Rectal smooth muscle tissue (tissue), 1 donor: ENCODE measurements around the gene PURA.
"Not testable (repeated sequence)": the region's sequence is repeated elsewhere in the genome, so short reads cannot be mapped to it uniquely, and the experiment has no call there.

Source experiments
- H3K27ac ChIP-seq: one replicate; pipeline ENCODE4 v1.7.0; 2013; ENCODE audit warnings: low read depth, low read length, inconsistent platforms
- H3K27me3 ChIP-seq: one replicate; pipeline ENCODE4 v1.7.0; 2013; ENCODE audit warnings: low read length; ENCODE audit not compliant: control insufficient read depth, insufficient read depth
- H3K36me3 ChIP-seq: one replicate; pipeline ENCODE4 v1.7.0; 2013; ENCODE audit warnings: low read length; ENCODE audit not compliant: control insufficient read depth, insufficient read depth
- H3K4me1 ChIP-seq: one replicate; pipeline ENCODE4 v1.7.0; 2013; ENCODE audit warnings: low read length; ENCODE audit not compliant: control insufficient read depth, insufficient read depth
- H3K4me3 ChIP-seq: one replicate; pipeline ENCODE4 v1.7.0; 2013; ENCODE audit warnings: low read length
- H3K9ac ChIP-seq: one replicate; pipeline ENCODE4 v1.7.0; 2013; ENCODE audit warnings: low read length

PURA gene

GRCh38 chr5:140145818-140146522 is 32.1 kb downstream of the PURA start:
- Histone ChIP-seq H3K9ac (no peak overlapping the region), H3K4me3 (peak overlapping the region; percentile 51), H3K27me3 (peaks cover 2% of the 10 kb centered on the region)

GRCh38 chr5:140146523-140146842 is 32.6 kb downstream of the PURA start:
- no peak overlapping the region for H3K27ac ChIP-seq
- H3K36me3 ChIP-seq, result no peaks in the 10 kb centered on the region
- peaks cover 4% of the 10 kb centered on the region for H3K4me1 ChIP-seq
- H3K27me3 ChIP-seq, result peaks cover 2% of the 10 kb centered on the region
- H3K9ac ChIP-seq, result no peak overlapping the region
- peak overlapping the region; percentile 51 for H3K4me3 ChIP-seq

More at GRCh38 chr5:140145818-140146522, 32.1 kb downstream of the PURA start:
- Histone ChIP-seq H3K36me3 (no peaks in the 10 kb centered on the region), H3K4me1 (peaks cover 4% of the 10 kb centered on the region), H3K27ac (no peak overlapping the region)

- Histone ChIP-seq H3K4me1 (peaks cover 4% of the 10 kb centered on the region), H3K27me3 (peaks cover 2% of the 10 kb centered on the region), H3K36me3 (no peaks in the 10 kb centered on the region), H3K9ac (no peak overlapping the region), H3K4me3 (no peak overlapping the region), H3K27ac (no peak overlapping the region)
Observed at GRCh38 chr5:140147460-140147859, 33.6 kb downstream of the PURA start.

- Histone ChIP-seq H3K4me1 (peaks cover 4% of the 10 kb centered on the region), H3K4me3 (no peak overlapping the region), H3K27ac (no peak overlapping the region), H3K9ac (no peak overlapping the region), H3K27me3 (peaks cover 2% of the 10 kb centered on the region), H3K36me3 (no peaks in the 10 kb centered on the region)
Observed at GRCh38 chr5:140148508-140148907, 34.6 kb downstream of the PURA start.

GRCh38 chr5:140150201-140150600 is 36.3 kb downstream of the PURA start:
- Histone ChIP-seq H3K27me3 (peaks cover 2% of the 10 kb centered on the region), H3K9ac (no peak overlapping the region), H3K4me3 (no peak overlapping the region), H3K27ac (no peak overlapping the region), H3K36me3 (no peaks in the 10 kb centered on the region), H3K4me1 (peaks cover 4% of the 10 kb centered on the region)

GRCh38 chr5:140151144-140152021 is 37.5 kb downstream of the PURA start:
- Histone ChIP-seq H3K4me3 (no peak overlapping the region), H3K4me1 (no peaks in the 10 kb centered on the region), H3K9ac (no peak overlapping the region), H3K36me3 (no peaks in the 10 kb centered on the region), H3K27ac (no peak overlapping the region), H3K27me3 (no peaks in the 10 kb centered on the region)

- Histone ChIP-seq H3K27me3 (no peaks in the 10 kb centered on the region), H3K9ac (no peak overlapping the region), H3K4me1 (peaks cover 3% of the 10 kb centered on the region), H3K36me3 (no peaks in the 10 kb centered on the region), H3K27ac (no peak overlapping the region), H3K4me3 (no peak overlapping the region)
Observed at GRCh38 chr5:140152022-140152999, 38.4 kb downstream of the PURA start.

- peaks cover 3% of the 10 kb centered on the region for H3K4me1 ChIP-seq
- H3K27ac ChIP-seq, result no peak overlapping the region
- H3K9ac ChIP-seq, result no peak overlapping the region
- H3K27me3 ChIP-seq, result no peaks in the 10 kb centered on the region
- no peaks in the 10 kb centered on the region for H3K36me3 ChIP-seq
- H3K4me3 ChIP-seq, result no peak overlapping the region
Observed at GRCh38 chr5:140153255-140153654, 39.3 kb downstream of the PURA start.

- Histone ChIP-seq H3K36me3 (no peaks in the 10 kb centered on the region), H3K27me3 (no peaks in the 10 kb centered on the region), H3K27ac (no peak overlapping the region), H3K9ac (no peak overlapping the region), H3K4me3 (no peak overlapping the region), H3K4me1 (peaks cover 3% of the 10 kb centered on the region)
Observed at GRCh38 chr5:140153905-140154304, 40.0 kb downstream of the PURA start.

GRCh38 chr5:140154710-140155381 is 40.9 kb downstream of the PURA start:
- H3K9ac ChIP-seq, H3K4me3 ChIP-seq, H3K27ac ChIP-seq, H3K4me1 ChIP-seq, H3K27me3 ChIP-seq, H3K36me3 ChIP-seq: not testable (repeated sequence)

- H3K4me3 ChIP-seq, result peak overlapping the region; percentile 50
- no peaks in the 10 kb centered on the region for H3K27me3 ChIP-seq
- no peaks in the 10 kb centered on the region for H3K36me3 ChIP-seq
- no peak overlapping the region for H3K9ac ChIP-seq
- H3K4me1 ChIP-seq, result peaks cover 3% of the 10 kb centered on the region
- H3K27ac ChIP-seq, result no peak overlapping the region
Observed at GRCh38 chr5:140157032-140157781, 43.3 kb downstream of the PURA start.
